ENCODE data around the gene EDARADD. TPM values are rescaled to one million over a fixed set of nuclear protein-coding genes. Genes with fewer than 3 reads are reported as not detected.
A peak's percentile ranks its signal among the peaks of the same experiment; 100 is the strongest.

The EDARADD gene
- total and polyA plus RNA-seq, 2 experiments from 2014 or later = 0.86 to 1.7 TPM

GRCh38 chr1:236524142-236524894 is 130.2 kb downstream of the EDARADD start:
- DNase-seq = peak; percentile 95
- Histone ChIP-seq H3K79me2 (ENCODE audit: insufficient read depth) (peaks cover 30% of the 10 kb centered on the region), H2AFZ (peak overlapping the region; percentile 92), H3K9ac (peak overlapping the region; percentile 88), H3K4me2 (ENCODE audit: unreplicated experiment) (peak overlapping the region; percentile 78), H3K4me3 (peak overlapping the region; percentile 90), H3K9me2 (ENCODE audit: insufficient read depth) (no peaks in the 10 kb centered on the region), H3K4me1 (ENCODE audit: insufficient read depth) (peaks cover 6% of the 10 kb centered on the region; the same call in 1 of the 2 replicates), H3K9me3 (ENCODE audit: low read depth) (no peaks in the 10 kb centered on the region), H3K27ac (peak overlapping the region; percentile 59), H3F3A (ENCODE audit: insufficient read depth) (peaks cover 7% of the 10 kb centered on the region; the same call in 1 of the 2 replicates), H3K27me3 (replicated peaks; ENCODE audit: insufficient read depth) (no peaks in the 10 kb centered on the region), H3K36me3 (ENCODE audit: low read depth) (peaks cover 9% of the 10 kb centered on the region), H4K20me1 (ENCODE audit: insufficient read depth) (no peaks in the 10 kb centered on the region)
- 0 to 1% methylated on average over 32 of the region's 32 CpGs for WGBS, 2 experiments (ENCODE audit: low coverage in 1 of 2, low lambda C conversion rate in 2 of 2, missing lambda C conversion rate in 2 of 2)
- no peak for TF ChIP-seq EZH2phosphoT487 (IDR thresholded peaks at IDR 0.05; ENCODE audit: insufficient read depth, low read depth)
- no peak for TF ChIP-seq EZH2 (IDR thresholded peaks at IDR 0.05; ENCODE audit: insufficient read depth, poor library complexity, severe bottlenecking)
- in situ Hi-C loops (cut with MboI) = no loop called here

- Histone ChIP-seq H3F3A (ENCODE audit: insufficient read depth) (peaks cover 9% of the 10 kb centered on the region; the same call in 1 of the 2 replicates), H4K20me1 (ENCODE audit: insufficient read depth) (no peaks in the 10 kb centered on the region), H3K27me3 (replicated peaks; ENCODE audit: insufficient read depth) (no peaks in the 10 kb centered on the region), H3K79me2 (ENCODE audit: insufficient read depth) (peaks cover 30% of the 10 kb centered on the region), H3K9me2 (ENCODE audit: insufficient read depth) (no peaks in the 10 kb centered on the region), H3K4me1 (ENCODE audit: insufficient read depth) (peaks cover 6% of the 10 kb centered on the region; the same call in 1 of the 2 replicates), H3K9ac (peak overlapping the region; percentile 88), H3K4me3 (peak overlapping the region; percentile 90), H3K4me2 (ENCODE audit: unreplicated experiment) (peak overlapping the region; percentile 78), H3K27ac (peak overlapping the region; percentile 59), H3K9me3 (ENCODE audit: low read depth) (no peaks in the 10 kb centered on the region), H2AFZ (peak overlapping the region; percentile 92), H3K36me3 (ENCODE audit: low read depth) (peaks cover 9% of the 10 kb centered on the region)
- in situ Hi-C loops (cut with MboI) = no loop called here
- TF ChIP-seq EZH2phosphoT487 (IDR thresholded peaks at IDR 0.05; ENCODE audit: insufficient read depth, low read depth) (no peak), EZH2 (IDR thresholded peaks at IDR 0.05; ENCODE audit: insufficient read depth, poor library complexity, severe bottlenecking) (no peak)
- no peak for DNase-seq
- WGBS, 2 experiments (ENCODE audit: low coverage in 1 of 2, low lambda C conversion rate in 2 of 2, missing lambda C conversion rate in 2 of 2) = 3 to 5% methylated on average over 3 of the region's 3 CpGs
Measured at GRCh38 chr1:236524895-236525184, 130.8 kb downstream of the EDARADD start.

GRCh38 chr1:236526079-236526478 is 132.0 kb downstream of the EDARADD start:
- H3K4me2 ChIP-seq (ENCODE audit: unreplicated experiment) = no peak overlapping the region
- no peak overlapping the region for H3K4me3 ChIP-seq
- TF ChIP-seq EZH2phosphoT487 (IDR thresholded peaks at IDR 0.05; ENCODE audit: insufficient read depth, low read depth) = no peak
- no peak overlapping the region for H2AFZ ChIP-seq
- H4K20me1 ChIP-seq (ENCODE audit: insufficient read depth) = no peaks in the 10 kb centered on the region
- no peak overlapping the region for H3K27ac ChIP-seq
- peaks cover 9% of the 10 kb centered on the region for H3K36me3 ChIP-seq (ENCODE audit: low read depth)
- DNase-seq = no peak
- no peaks in the 10 kb centered on the region for H3K27me3 ChIP-seq (replicated peaks; ENCODE audit: insufficient read depth)
- H3K9me2 ChIP-seq (ENCODE audit: insufficient read depth) = no peaks in the 10 kb centered on the region
- H3K9ac ChIP-seq = no peak overlapping the region
- H3K9me3 ChIP-seq (ENCODE audit: low read depth) = no peaks in the 10 kb centered on the region
- H3K4me1 ChIP-seq (ENCODE audit: insufficient read depth) = peaks cover 6% of the 10 kb centered on the region; the same call in 1 of the 2 replicates
- in situ Hi-C loops (cut with MboI) = no loop called here
- WGBS, 2 experiments (ENCODE audit: low coverage in 1 of 2, low lambda C conversion rate in 2 of 2, missing lambda C conversion rate in 2 of 2) = 76 to 79% methylated on average over 3 of the region's 3 CpGs
- H3F3A ChIP-seq (ENCODE audit: insufficient read depth) = peaks cover 19% of the 10 kb centered on the region
- H3K79me2 ChIP-seq (ENCODE audit: insufficient read depth) = peaks cover 30% of the 10 kb centered on the region

- WGBS, 2 experiments (ENCODE audit: low coverage in 1 of 2, low lambda C conversion rate in 2 of 2, missing lambda C conversion rate in 2 of 2) = 100% methylated on average over 1 of the region's 1 CpG
- in situ Hi-C loops (cut with MboI) = no loop called here
- no peaks in the 10 kb centered on the region for H4K20me1 ChIP-seq (ENCODE audit: insufficient read depth)
- no peak overlapping the region for H3K4me2 ChIP-seq (ENCODE audit: unreplicated experiment)
- H3K36me3 ChIP-seq (ENCODE audit: low read depth) = peaks cover 9% of the 10 kb centered on the region
- no peak overlapping the region for H3K4me3 ChIP-seq
- TF ChIP-seq EZH2phosphoT487 (IDR thresholded peaks at IDR 0.05; ENCODE audit: insufficient read depth, low read depth) = no peak
- no peak for TF ChIP-seq EZH2 (IDR thresholded peaks at IDR 0.05; ENCODE audit: insufficient read depth, poor library complexity, severe bottlenecking)
- H2AFZ ChIP-seq = no peak overlapping the region
- no peak for DNase-seq
- no peak overlapping the region for H3K27ac ChIP-seq
- H3K4me1 ChIP-seq (ENCODE audit: insufficient read depth) = peaks cover 16% of the 10 kb centered on the region
- H3K9ac ChIP-seq = no peak overlapping the region
- no peaks in the 10 kb centered on the region for H3K27me3 ChIP-seq (replicated peaks; ENCODE audit: insufficient read depth)
- H3K9me2 ChIP-seq (ENCODE audit: insufficient read depth) = no peaks in the 10 kb centered on the region
- peaks cover 25% of the 10 kb centered on the region for H3K79me2 ChIP-seq (ENCODE audit: insufficient read depth)
- no peaks in the 10 kb centered on the region for H3K9me3 ChIP-seq (ENCODE audit: low read depth)
- H3F3A ChIP-seq (ENCODE audit: insufficient read depth) = peaks cover 22% of the 10 kb centered on the region
Measured at GRCh38 chr1:236530286-236530685, 136.2 kb downstream of the EDARADD start.

All from GM23248 (cell line).